Measurements from ENCODE around the gene FAM174B. TPM values are rescaled to one million over a fixed set of nuclear protein-coding genes. Genes with fewer than 3 reads are reported as not detected.
A peak's percentile ranks its signal among the peaks of the same experiment; 100 is the strongest.

Gene FAM174B
- total and polyA plus RNA-seq, 2 experiments from 2014 or later: 15.0 to 21.8 TPM

DNA sequence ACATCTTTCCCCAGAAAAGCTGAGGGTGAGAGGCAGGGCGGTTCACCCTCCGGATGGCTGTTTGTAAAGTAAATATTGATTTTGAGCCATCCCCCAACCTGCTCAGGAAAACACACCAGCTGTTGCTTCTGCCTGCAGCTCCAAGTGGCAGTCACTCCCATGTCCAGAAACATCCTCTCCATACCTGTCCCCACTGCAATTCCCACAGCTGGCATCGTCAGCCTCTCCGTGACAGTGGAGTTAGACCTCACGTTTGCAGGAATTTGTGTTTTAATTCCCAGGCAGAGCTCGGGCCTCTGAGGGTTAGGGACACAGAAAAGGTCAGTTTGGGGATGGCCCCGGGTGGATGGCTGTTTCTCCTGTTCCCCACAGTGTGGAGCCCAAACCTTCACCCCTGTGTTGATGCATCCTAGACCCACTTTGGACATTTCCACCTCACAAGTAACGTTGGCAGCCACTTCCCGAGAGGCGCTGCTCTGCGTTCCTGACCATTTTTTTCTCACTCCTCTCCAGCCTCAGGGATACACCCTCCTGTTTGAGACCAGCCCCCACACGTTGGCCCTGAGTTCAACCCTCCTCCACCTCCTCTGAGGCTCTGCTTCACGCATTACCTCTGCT, 11.8 kb upstream of the FAM174B start:
- H3K27ac Mint-ChIP-seq: no peak overlapping the region

More for the DNA sequence above, 11.8 kb upstream of the FAM174B start:
- H3K4me3 ChIP-seq: peak overlapping the region; percentile 26; the same call in 1 of the 2 replicates
- no peaks in the 10 kb centered on the region for H4K20me1 ChIP-seq (replicated peaks; ENCODE audit: insufficient read depth)
- peak; percentile 26 for ATAC-seq
- Mint-ChIP-seq H3K27me3 (ENCODE audit: insufficient read depth, low read depth, poor library complexity) (peaks cover 10% of the 10 kb centered on the region), H3K4me1 (peaks cover 33% of the 10 kb centered on the region), H3K9me3 (no peaks in the 10 kb centered on the region; the same call in 2 of the 3 replicates), H3K36me3 (ENCODE audit: low read depth) (no peaks in the 10 kb centered on the region), H3K4me3 (no peak overlapping the region; the same call in 2 of the 3 replicates)
- peak overlapping the region; percentile 74 for H3K4me2 ChIP-seq
- no peak for TF ChIP-seq STAT1 (IDR thresholded peaks at IDR 0.05; ENCODE audit: unreplicated experiment)
- no peak for TF ChIP-seq EZH2phosphoT487 (IDR thresholded peaks at IDR 0.05; ENCODE audit: unreplicated experiment)
- TF ChIP-seq, protein P1, sequence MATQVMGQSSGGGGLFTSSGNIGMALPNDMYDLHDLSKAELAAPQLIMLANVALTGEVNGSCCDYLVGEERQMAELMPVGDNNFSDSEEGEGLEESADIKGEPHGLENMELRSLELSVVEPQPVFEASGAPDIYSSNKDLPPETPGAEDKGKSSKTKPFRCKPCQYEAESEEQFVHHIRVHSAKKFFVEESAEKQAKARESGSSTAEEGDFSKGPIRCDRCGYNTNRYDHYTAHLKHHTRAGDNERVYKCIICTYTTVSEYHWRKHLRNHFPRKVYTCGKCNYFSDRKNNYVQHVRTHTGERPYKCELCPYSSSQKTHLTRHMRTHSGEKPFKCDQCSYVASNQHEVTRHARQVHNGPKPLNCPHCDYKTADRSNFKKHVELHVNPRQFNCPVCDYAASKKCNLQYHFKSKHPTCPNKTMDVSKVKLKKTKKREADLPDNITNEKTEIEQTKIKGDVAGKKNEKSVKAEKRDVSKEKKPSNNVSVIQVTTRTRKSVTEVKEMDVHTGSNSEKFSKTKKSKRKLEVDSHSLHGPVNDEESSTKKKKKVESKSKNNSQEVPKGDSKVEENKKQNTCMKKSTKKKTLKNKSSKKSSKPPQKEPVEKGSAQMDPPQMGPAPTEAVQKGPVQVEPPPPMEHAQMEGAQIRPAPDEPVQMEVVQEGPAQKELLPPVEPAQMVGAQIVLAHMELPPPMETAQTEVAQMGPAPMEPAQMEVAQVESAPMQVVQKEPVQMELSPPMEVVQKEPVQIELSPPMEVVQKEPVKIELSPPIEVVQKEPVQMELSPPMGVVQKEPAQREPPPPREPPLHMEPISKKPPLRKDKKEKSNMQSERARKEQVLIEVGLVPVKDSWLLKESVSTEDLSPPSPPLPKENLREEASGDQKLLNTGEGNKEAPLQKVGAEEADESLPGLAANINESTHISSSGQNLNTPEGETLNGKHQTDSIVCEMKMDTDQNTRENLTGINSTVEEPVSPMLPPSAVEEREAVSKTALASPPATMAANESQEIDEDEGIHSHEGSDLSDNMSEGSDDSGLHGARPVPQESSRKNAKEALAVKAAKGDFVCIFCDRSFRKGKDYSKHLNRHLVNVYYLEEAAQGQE (IDR thresholded peaks at IDR 0.05; ENCODE audit: unreplicated experiment): no peak
- TF ChIP-seq ZNF114 (CRISPR knock-in tag; IDR thresholded peaks at IDR 0.05): no peak
- no peak for TF ChIP-seq CREB1 (CRISPR knock-in tag; IDR thresholded peaks at IDR 0.05; ENCODE audit: low read depth)
- no peak for TF ChIP-seq NANOG (IDR thresholded peaks at IDR 0.05; ENCODE audit: borderline replicate concordance)
- TF ChIP-seq, protein P2, sequence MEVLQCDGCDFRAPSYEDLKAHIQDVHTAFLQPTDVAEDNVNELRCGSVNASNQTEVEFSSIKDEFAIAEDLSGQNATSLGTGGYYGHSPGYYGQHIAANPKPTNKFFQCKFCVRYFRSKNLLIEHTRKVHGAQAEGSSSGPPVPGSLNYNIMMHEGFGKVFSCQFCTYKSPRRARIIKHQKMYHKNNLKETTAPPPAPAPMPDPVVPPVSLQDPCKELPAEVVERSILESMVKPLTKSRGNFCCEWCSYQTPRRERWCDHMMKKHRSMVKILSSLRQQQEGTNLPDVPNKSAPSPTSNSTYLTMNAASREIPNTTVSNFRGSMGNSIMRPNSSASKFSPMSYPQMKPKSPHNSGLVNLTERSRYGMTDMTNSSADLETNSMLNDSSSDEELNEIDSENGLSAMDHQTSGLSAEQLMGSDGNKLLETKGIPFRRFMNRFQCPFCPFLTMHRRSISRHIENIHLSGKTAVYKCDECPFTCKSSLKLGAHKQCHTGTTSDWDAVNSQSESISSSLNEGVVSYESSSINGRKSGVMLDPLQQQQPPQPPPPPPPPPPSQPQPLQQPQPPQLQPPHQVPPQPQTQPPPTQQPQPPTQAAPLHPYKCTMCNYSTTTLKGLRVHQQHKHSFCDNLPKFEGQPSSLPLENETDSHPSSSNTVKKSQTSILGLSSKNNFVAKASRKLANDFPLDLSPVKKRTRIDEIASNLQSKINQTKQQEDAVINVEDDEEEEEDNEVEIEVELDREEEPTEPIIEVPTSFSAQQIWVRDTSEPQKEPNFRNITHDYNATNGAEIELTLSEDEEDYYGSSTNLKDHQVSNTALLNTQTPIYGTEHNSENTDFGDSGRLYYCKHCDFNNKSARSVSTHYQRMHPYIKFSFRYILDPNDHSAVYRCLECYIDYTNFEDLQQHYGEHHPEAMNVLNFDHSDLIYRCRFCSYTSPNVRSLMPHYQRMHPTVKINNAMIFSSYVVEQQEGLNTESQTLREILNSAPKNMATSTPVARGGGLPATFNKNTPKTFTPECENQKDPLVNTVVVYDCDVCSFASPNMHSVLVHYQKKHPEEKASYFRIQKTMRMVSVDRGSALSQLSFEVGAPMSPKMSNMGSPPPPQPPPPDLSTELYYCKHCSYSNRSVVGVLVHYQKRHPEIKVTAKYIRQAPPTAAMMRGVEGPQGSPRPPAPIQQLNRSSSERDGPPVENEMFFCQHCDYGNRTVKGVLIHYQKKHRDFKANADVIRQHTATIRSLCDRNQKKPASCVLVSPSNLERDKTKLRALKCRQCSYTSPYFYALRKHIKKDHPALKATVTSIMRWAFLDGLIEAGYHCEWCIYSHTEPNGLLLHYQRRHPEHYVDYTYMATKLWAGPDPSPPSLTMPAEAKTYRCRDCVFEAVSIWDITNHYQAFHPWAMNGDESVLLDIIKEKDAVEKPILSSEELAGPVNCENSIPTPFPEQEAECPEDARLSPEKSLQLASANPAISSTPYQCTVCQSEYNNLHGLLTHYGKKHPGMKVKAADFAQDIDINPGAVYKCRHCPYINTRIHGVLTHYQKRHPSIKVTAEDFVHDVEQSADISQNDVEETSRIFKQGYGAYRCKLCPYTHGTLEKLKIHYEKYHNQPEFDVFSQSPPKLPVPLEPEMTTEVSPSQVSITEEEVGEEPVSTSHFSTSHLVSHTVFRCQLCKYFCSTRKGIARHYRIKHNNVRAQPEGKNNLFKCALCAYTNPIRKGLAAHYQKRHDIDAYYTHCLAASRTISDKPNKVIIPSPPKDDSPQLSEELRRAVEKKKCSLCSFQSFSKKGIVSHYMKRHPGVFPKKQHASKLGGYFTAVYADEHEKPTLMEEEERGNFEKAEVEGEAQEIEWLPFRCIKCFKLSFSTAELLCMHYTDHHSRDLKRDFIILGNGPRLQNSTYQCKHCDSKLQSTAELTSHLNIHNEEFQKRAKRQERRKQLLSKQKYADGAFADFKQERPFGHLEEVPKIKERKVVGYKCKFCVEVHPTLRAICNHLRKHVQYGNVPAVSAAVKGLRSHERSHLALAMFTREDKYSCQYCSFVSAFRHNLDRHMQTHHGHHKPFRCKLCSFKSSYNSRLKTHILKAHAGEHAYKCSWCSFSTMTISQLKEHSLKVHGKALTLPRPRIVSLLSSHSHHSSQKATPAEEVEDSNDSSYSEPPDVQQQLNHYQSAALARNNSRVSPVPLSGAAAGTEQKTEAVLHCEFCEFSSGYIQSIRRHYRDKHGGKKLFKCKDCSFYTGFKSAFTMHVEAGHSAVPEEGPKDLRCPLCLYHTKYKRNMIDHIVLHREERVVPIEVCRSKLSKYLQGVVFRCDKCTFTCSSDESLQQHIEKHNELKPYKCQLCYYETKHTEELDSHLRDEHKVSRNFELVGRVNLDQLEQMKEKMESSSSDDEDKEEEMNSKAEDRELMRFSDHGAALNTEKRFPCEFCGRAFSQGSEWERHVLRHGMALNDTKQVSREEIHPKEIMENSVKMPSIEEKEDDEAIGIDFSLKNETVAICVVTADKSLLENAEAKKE (CRISPR knock-in tag; IDR thresholded peaks at IDR 0.05): no peak
- TF ChIP-seq, protein P3, sequence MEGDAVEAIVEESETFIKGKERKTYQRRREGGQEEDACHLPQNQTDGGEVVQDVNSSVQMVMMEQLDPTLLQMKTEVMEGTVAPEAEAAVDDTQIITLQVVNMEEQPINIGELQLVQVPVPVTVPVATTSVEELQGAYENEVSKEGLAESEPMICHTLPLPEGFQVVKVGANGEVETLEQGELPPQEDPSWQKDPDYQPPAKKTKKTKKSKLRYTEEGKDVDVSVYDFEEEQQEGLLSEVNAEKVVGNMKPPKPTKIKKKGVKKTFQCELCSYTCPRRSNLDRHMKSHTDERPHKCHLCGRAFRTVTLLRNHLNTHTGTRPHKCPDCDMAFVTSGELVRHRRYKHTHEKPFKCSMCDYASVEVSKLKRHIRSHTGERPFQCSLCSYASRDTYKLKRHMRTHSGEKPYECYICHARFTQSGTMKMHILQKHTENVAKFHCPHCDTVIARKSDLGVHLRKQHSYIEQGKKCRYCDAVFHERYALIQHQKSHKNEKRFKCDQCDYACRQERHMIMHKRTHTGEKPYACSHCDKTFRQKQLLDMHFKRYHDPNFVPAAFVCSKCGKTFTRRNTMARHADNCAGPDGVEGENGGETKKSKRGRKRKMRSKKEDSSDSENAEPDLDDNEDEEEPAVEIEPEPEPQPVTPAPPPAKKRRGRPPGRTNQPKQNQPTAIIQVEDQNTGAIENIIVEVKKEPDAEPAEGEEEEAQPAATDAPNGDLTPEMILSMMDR (conservative IDR thresholded peaks at IDR 0.05; ENCODE audit: low read depth in 2 of 2): no peak
- no peak for TF ChIP-seq EZH2 (IDR thresholded peaks at IDR 0.05; ENCODE audit: low read depth, unreplicated experiment)
- TF ChIP-seq, protein P4, sequence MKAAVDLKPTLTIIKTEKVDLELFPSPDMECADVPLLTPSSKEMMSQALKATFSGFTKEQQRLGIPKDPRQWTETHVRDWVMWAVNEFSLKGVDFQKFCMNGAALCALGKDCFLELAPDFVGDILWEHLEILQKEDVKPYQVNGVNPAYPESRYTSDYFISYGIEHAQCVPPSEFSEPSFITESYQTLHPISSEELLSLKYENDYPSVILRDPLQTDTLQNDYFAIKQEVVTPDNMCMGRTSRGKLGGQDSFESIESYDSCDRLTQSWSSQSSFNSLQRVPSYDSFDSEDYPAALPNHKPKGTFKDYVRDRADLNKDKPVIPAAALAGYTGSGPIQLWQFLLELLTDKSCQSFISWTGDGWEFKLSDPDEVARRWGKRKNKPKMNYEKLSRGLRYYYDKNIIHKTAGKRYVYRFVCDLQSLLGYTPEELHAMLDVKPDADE (IDR thresholded peaks at IDR 0.05): no peak
- no peak for TF ChIP-seq JUNB (IDR thresholded peaks at IDR 0.05; ENCODE audit: unreplicated experiment)
- TF ChIP-seq ZNF331 (CRISPR knock-in tag; IDR thresholded peaks at IDR 0.05; ENCODE audit: low read depth): no peak
- TF ChIP-seq POLR2AphosphoS5 (IDR thresholded peaks at IDR 0.05; ENCODE audit: low read depth): no peak
- H3K9me2 ChIP-seq (ENCODE audit: insufficient read depth): no peaks in the 10 kb centered on the region
- H3F3A ChIP-seq (replicated peaks; ENCODE audit: low read depth): no peaks in the 10 kb centered on the region
- no peaks in the 10 kb centered on the region for H3K27me3 ChIP-seq (ENCODE audit: insufficient read depth)
- peak overlapping the region; percentile 80 for H2AFZ ChIP-seq
- H3K36me3 ChIP-seq (ENCODE audit: insufficient read depth): no peaks in the 10 kb centered on the region
- peaks cover 29% of the 10 kb centered on the region for H3K4me1 ChIP-seq (ENCODE audit: insufficient read depth)
- DNase-seq (ENCODE audit: low spot score): no peak
- no peaks in the 10 kb centered on the region for H3K79me2 ChIP-seq (replicated peaks; ENCODE audit: insufficient read depth)
- H3K27ac ChIP-seq (ENCODE audit: low read depth): no peak overlapping the region

All from GM23338 (cell line).